Measurements from ENCODE around the gene FKRP.

FKRP gene

DNA sequence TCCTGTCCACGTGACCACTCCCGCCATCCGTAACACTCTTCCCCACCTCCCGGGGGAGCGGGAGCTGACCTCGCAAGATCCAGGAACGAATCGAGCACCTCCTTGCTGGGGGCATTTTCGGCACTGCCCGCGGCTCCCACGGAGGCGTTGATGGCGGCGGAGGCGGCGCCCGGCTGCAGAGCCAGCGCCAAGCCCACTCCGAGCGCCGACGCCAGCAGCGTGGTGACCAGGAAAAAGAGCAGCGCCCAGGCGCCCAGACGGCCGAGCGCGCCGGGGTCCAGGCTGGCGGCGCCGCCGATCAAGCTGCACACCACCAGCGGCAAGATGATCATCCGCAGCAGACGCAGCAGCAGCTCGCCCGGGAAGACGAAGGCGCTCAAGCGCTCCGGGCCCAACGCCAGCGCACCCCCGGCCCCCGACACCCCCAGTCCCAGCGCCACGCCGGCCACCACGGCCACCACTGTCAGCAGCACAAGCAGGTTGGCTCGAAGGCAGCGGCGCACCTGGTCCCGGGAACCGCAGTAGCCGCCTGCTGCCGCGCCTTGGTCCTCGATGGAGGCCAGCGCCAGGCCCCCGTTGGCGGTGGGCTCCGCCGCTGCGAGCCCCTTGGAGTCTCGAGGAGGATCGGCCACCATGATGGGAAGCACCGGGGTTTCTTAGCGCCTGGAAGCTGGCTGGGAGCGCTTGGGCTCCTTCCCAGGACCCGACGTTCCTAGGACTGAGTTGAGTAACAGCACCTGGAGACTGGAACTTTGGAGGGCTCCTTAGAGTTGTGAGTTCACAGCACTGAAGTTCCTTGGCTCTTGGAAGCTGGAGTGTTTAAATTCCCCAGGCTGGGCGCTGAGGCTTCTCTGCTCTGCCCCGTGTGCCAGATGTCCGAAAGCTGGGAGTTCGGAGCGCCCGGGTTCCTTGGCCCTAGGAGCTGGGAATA is 41.7 kb downstream of the FKRP start:
- H3K4me3 ChIP-seq (ENCODE audit: low read depth, low read length) = peak overlapping the region; percentile 90
- TF ChIP-seq, protein P1, sequence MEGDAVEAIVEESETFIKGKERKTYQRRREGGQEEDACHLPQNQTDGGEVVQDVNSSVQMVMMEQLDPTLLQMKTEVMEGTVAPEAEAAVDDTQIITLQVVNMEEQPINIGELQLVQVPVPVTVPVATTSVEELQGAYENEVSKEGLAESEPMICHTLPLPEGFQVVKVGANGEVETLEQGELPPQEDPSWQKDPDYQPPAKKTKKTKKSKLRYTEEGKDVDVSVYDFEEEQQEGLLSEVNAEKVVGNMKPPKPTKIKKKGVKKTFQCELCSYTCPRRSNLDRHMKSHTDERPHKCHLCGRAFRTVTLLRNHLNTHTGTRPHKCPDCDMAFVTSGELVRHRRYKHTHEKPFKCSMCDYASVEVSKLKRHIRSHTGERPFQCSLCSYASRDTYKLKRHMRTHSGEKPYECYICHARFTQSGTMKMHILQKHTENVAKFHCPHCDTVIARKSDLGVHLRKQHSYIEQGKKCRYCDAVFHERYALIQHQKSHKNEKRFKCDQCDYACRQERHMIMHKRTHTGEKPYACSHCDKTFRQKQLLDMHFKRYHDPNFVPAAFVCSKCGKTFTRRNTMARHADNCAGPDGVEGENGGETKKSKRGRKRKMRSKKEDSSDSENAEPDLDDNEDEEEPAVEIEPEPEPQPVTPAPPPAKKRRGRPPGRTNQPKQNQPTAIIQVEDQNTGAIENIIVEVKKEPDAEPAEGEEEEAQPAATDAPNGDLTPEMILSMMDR (IDR thresholded peaks at IDR 0.05; ENCODE audit: borderline replicate concordance, insufficient read depth, low read depth, low read length) = no peak

- peak within 1 kb of the TSS; percentile 90 for H3K4me3 ChIP-seq (ENCODE audit: low read depth, low read length)
- TF ChIP-seq, protein P1 (IDR thresholded peaks at IDR 0.05; ENCODE audit: borderline replicate concordance, insufficient read depth, low read depth, low read length) = no peak
Measured at GRCh38 chr19:46788262-46788967, 42.6 kb downstream of the FKRP start, which contains the start of gene SLC1A5. TSS of gene SLC1A5 (minus strand) at chr19:46788594. CDS start at chr19:46787965, 629 bp downstream.

- H3K4me3 ChIP-seq (ENCODE audit: low read depth, low read length) = no peak overlapping the region
- TF ChIP-seq, protein P1 (IDR thresholded peaks at IDR 0.05; ENCODE audit: borderline replicate concordance, insufficient read depth, low read depth, low read length) = no peak
Measured at GRCh38 chr19:46788968-46789338, 43.1 kb downstream of the FKRP start.

GRCh38 chr19:46789371-46789770 is 43.5 kb downstream of the FKRP start:
- TF ChIP-seq, protein P1 (IDR thresholded peaks at IDR 0.05; ENCODE audit: borderline replicate concordance, insufficient read depth, low read depth, low read length) = no peak
- H3K4me3 ChIP-seq (ENCODE audit: low read depth, low read length) = no peak overlapping the region

GRCh38 chr19:46791944-46792343 is 46.1 kb downstream of the FKRP start:
- TF ChIP-seq, protein P1 (IDR thresholded peaks at IDR 0.05; ENCODE audit: borderline replicate concordance, insufficient read depth, low read depth, low read length) = no peak
- no peak overlapping the region for H3K4me3 ChIP-seq (ENCODE audit: low read depth, low read length)

DNA sequence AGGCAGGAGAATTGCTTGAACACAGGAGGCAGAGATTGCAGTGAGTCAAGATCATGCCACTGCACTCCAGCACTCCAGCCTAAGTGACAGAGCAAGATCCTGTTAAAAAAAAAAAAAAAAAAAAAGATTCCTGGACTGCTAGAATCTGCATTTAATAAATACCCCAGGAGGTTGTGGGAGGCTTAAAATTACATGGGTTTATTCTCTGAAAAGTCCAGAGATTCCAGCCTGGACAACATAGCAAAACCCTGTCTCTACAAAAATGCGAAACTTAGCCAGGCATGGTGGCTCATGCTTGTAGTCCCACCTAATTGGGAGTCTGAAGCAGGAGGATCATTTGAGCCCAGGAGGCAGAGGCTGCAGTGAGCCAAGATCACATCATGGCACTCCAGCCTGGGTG is 52.0 kb downstream of the FKRP start:
- H3K4me3 ChIP-seq (ENCODE audit: low read depth, low read length) = no peak overlapping the region
- TF ChIP-seq, protein P1 (IDR thresholded peaks at IDR 0.05; ENCODE audit: borderline replicate concordance, insufficient read depth, low read depth, low read length) = no peak

All from GM12875 (cell line).